IMR-90 (cell line): ENCODE results near the gene CNTN5. TPM values are rescaled to one million over a fixed set of nuclear protein-coding genes. Genes with fewer than 3 reads are reported as not detected.

ENCODE experiments used
- ATAC-seq: fragments of 200-7000 bp; cut with Tn5 transposase; 2 replicates; pipeline ENCODE4 v1.9.1; 2020; ENCODE audit warnings: low read depth, mild to moderate bottlenecking, moderate library complexity
- BruUV-seq: library from RNA; stranded (reverse); fragments of 400-500 nt; replicated peaks from 2 replicates; lab custom pipeline; 2021; lab: Mats Ljungman, UMichigan
- CTCF ChIA-PET: fragments of 300-600 bp; formaldehyde crosslinking; extraction: SDS; loops from one replicate; lab custom pipeline; 2021; ENCODE audit warnings: antibody characterized with exemption; lab: Yijun Ruan, JAX
- POLR2A ChIA-PET: fragments of 300-600 bp; sonication (Branson Sonifier 250); formaldehyde crosslinking; loops from one replicate; lab custom pipeline; 2022; ENCODE audit warnings: antibody characterized with exemption; ENCODE audit not compliant: unreplicated experiment; lab: Charles Lee
- DNase-seq: peaks from one replicate; pipeline ENCODE4 v3.0.0; 2013
- H2AFZ ChIP-seq: replicated peaks from 2 replicates; pipeline ENCODE3; 2013; ENCODE audit warnings: low read length, mild to moderate bottlenecking; ENCODE audit not compliant: poor library complexity
- H2AK5ac ChIP-seq: 2 replicates; pipeline ENCODE4 v1.6.1; 2013; ENCODE audit warnings: low read depth, low read length, inconsistent platforms
- H2AK9ac ChIP-seq: replicated peaks from 2 replicates; pipeline ENCODE3; 2013; ENCODE audit warnings: mild to moderate bottlenecking, low read depth, low read length, moderate library complexity; ENCODE audit not compliant: poor library complexity
- H2BK120ac ChIP-seq: 2 replicates; pipeline ENCODE4 v1.6.1; 2013; ENCODE audit warnings: low read depth, low read length, inconsistent platforms
- H2BK15ac ChIP-seq: 3 replicates; pipeline ENCODE4 v1.6.1; 2013; ENCODE audit warnings: low read depth, low read length, inconsistent platforms
- H2BK20ac ChIP-seq: 2 replicates; pipeline ENCODE4 v1.6.1; 2013; ENCODE audit warnings: low read depth, mild to moderate bottlenecking, inconsistent platforms, low read length, moderate library complexity
- H2BK5ac ChIP-seq: 2 replicates; pipeline ENCODE4 v1.6.1; 2013; ENCODE audit warnings: mild to moderate bottlenecking, low read depth, low read length, inconsistent platforms; ENCODE audit not compliant: poor library complexity, severe bottlenecking
- H3K14ac ChIP-seq: replicated peaks from 2 replicates; pipeline ENCODE4 v1.6.1; 2013; ENCODE audit warnings: low read depth, low read length, inconsistent platforms
- H3K18ac ChIP-seq: 2 replicates; pipeline ENCODE4 v1.6.1; 2013; ENCODE audit warnings: low read depth, low read length, control low read depth
- H3K23ac ChIP-seq: 2 replicates; pipeline ENCODE4 v1.6.1; 2013; ENCODE audit warnings: low read depth, low read length, inconsistent platforms
- H3K27ac ChIP-seq: 2 replicates; pipeline ENCODE4 v1.5.1; 2013; ENCODE audit warnings: mild to moderate bottlenecking, control low read depth, low read length; ENCODE audit not compliant: insufficient read depth
- H3K27me3 ChIP-seq: 2 replicates; pipeline ENCODE4 v1.6.1; 2013; ENCODE audit warnings: low read length; ENCODE audit not compliant: control insufficient read depth, insufficient read depth
- H3K36me3 ChIP-seq: 2 replicates; pipeline ENCODE4 v1.6.1; 2013; ENCODE audit warnings: low read length, mixed read lengths; ENCODE audit not compliant: control insufficient read depth, insufficient read depth
- H3K4ac ChIP-seq: 2 replicates; pipeline ENCODE4 v1.6.1; 2013; ENCODE audit warnings: low read depth, low read length, inconsistent platforms
- H3K4me1 ChIP-seq: 2 replicates; pipeline ENCODE4 v1.6.1; 2013; ENCODE audit warnings: low read length, mixed read lengths; ENCODE audit not compliant: control insufficient read depth, insufficient read depth
- H3K4me2 ChIP-seq: 2 replicates; pipeline ENCODE4 v1.6.1; 2013; ENCODE audit warnings: low read depth, mild to moderate bottlenecking, control low read depth, low read length, moderate library complexity
- H3K4me3 ChIP-seq: 2 replicates; pipeline ENCODE4 v1.5.1; 2013; ENCODE audit warnings: low read depth, mild to moderate bottlenecking, control low read depth, low read length, moderate library complexity; ENCODE audit not compliant: insufficient read depth
- H3K56ac ChIP-seq: 2 replicates; pipeline ENCODE4 v1.6.1; 2013; ENCODE audit warnings: low read length, inconsistent platforms; ENCODE audit not compliant: insufficient read depth; ENCODE audit errors: extremely low read depth
- H3K79me1 ChIP-seq, 2 experiments: 2 replicates each; pipeline ENCODE4 v1.6.1; 2013; ENCODE audit warnings: low read length in 2 of 2, inconsistent platforms in 1 of 2, low read depth in 1 of 2
- H3K9ac ChIP-seq: 2 replicates; pipeline ENCODE4 v1.6.1; 2013; ENCODE audit warnings: low read depth, low read length, control low read depth
- H3K9me1 ChIP-seq: 2 replicates; pipeline ENCODE4 v1.6.1; 2013; ENCODE audit warnings: low read length, inconsistent platforms; ENCODE audit not compliant: insufficient read depth
- H3K9me3 ChIP-seq: 2 replicates; pipeline ENCODE4 v1.6.1; 2013; ENCODE audit warnings: low read length; ENCODE audit not compliant: control insufficient read depth, insufficient read depth
- H4K20me1 ChIP-seq: 2 replicates; pipeline ENCODE4 v1.6.1; 2013; ENCODE audit warnings: low read length, inconsistent platforms; ENCODE audit not compliant: insufficient read depth
- H4K5ac ChIP-seq: 2 replicates; pipeline ENCODE4 v1.6.1; 2013; ENCODE audit warnings: mild to moderate bottlenecking, low read depth, low read length, control low read depth
- H4K8ac ChIP-seq, 2 experiments: 2 replicates each; pipeline ENCODE4 v1.6.1; 2013; ENCODE audit warnings: low read depth in 2 of 2, low read length in 2 of 2, control low read depth in 1 of 2, inconsistent platforms in 1 of 2
- H4K91ac ChIP-seq: 2 replicates; pipeline ENCODE4 v1.6.1; 2013; ENCODE audit warnings: low read depth, low read length, inconsistent platforms; ENCODE audit not compliant: insufficient read depth
- CEBPB ChIP-seq: IDR thresholded peaks from 2 replicates; pipeline ENCODE4 v1.6.1; 2012; ENCODE audit warnings: low read depth, low read length, improper control_type of control experiment
- FOS ChIP-seq: fragments of 150-350 bp; IDR thresholded peaks from 2 replicates; pipeline ENCODE4 v1.6.1; 2016; ENCODE audit warnings: low read depth, low read length
- MAZ ChIP-seq: IDR thresholded peaks from 2 replicates; pipeline ENCODE4 v1.6.1; 2012; ENCODE audit warnings: low read depth, mild to moderate bottlenecking, low read length, improper control_type of control experiment, moderate library complexity, borderline replicate concordance
- NFE2L2 ChIP-seq: fragments of 150-350 bp; IDR thresholded peaks from 2 replicates; pipeline ENCODE4 v1.6.1; 2016; ENCODE audit warnings: low read depth, mild to moderate bottlenecking, low read length
- RAD21 ChIP-seq: IDR thresholded peaks from 2 replicates; pipeline ENCODE4 v1.6.1; 2012; ENCODE audit warnings: low read length, improper control_type of control experiment
- RCOR1 ChIP-seq: IDR thresholded peaks from 2 replicates; pipeline ENCODE4 v1.6.1; 2012; ENCODE audit warnings: mild to moderate bottlenecking, low read length, improper control_type of control experiment; ENCODE audit not compliant: insufficient replicate concordance
- RFX5 ChIP-seq: IDR thresholded peaks from 2 replicates; pipeline ENCODE4 v1.8.0; 2012; ENCODE audit warnings: low read depth, mild to moderate bottlenecking, low read length, moderate library complexity
- WGBS, 2 experiments: methylation state at CpG; one replicate each; pipeline versions ENCODE4 v1.1.5 to v1.1.7; 2013; ENCODE audit warnings: missing lambda C conversion rate in 2 of 2; ENCODE audit not compliant: insufficient read length in 1 of 2; ENCODE audit errors: extremely low coverage in 2 of 2; 5-methylcytosine and 5-hydroxymethylcytosine counted together
- dilution Hi-C: fragments of 300-500 bp; cut with HindIII; formaldehyde crosslinking; loops from one replicate; pipeline ENCODE4 v1.14.3; 2018; ENCODE audit warnings: low sequenced_read_pairs; ENCODE audit not compliant: unreplicated experiment
- in situ Hi-C: fragments of 300-500 bp; cut with MboI; formaldehyde crosslinking; loops from 3 replicates; pipeline ENCODE4 v1.14.3; 2019; ENCODE audit warnings: low sequenced_read_pairs, inconsistent platforms, mixed read lengths
- intact Hi-C: fragments of 100-400 bp; cut with micrococcal nuclease; formaldehyde crosslinking; loops from 2 replicates; pipeline ENCODE4 v1.10.0; 2022
- polyA plus RNA-seq, 3 experiments: library from polyadenylated mRNA; depleted of rRNA; stranded (reverse); fragments of >200 nt; gene quantifications; 2 replicates each; pipeline ENCODE4 v1.2.3, GENCODE V29; 2012; ENCODE audit warnings: low replicate concordance in 1 of 3
- total RNA-seq: library from RNA; depleted of rRNA; stranded (reverse); fragments of >200 nt; gene quantifications from 2 replicates; pipeline ENCODE4 v1.2.3, GENCODE V29; 2012

CNTN5 gene
- total and polyA plus RNA-seq, 2 of the 4 experiments (the other 2 are of a cell fraction): not detected

GRCh38 chr11:100296051-100296679 is 1275.4 kb downstream of the CNTN5 start:
- POLR2A ChIA-PET: no interaction called here

More at GRCh38 chr11:100296051-100296679, 1275.4 kb downstream of the CNTN5 start:
- BruUV-seq: no TSS peak
- Histone ChIP-seq H3K36me3 (no peaks in the 10 kb centered on the region), H2AK5ac (no peak overlapping the region), H3K4ac (no peak overlapping the region), H2AK9ac (no peak overlapping the region), H4K8ac (no peak overlapping the region), H3K27ac (no peak overlapping the region), H3K27me3 (no peaks in the 10 kb centered on the region), H3K9ac (no peak overlapping the region), H3K18ac (no peak overlapping the region), H3K56ac (no peak overlapping the region), H3K4me1 (no peaks in the 10 kb centered on the region), H2BK120ac (no peak overlapping the region), H2AFZ (no peak overlapping the region), H4K91ac (no peak overlapping the region), H4K5ac (no peak overlapping the region), H3K4me2 (no peak overlapping the region), H3K79me1 (no peaks in the 10 kb centered on the region), H3K23ac (no peak overlapping the region), H2BK20ac (no peak overlapping the region), H4K20me1 (no peaks in the 10 kb centered on the region), H3K4me3 (no peak overlapping the region), H3K9me3 (no peaks in the 10 kb centered on the region), H2BK15ac (no peak overlapping the region), H2BK5ac (no peak overlapping the region), H3K14ac (no peak overlapping the region), H3K9me1 (no peaks in the 10 kb centered on the region)
- TF ChIP-seq MAZ (no peak), FOS (no peak), CEBPB (no peak), RAD21 (no peak), NFE2L2 (no peak), RFX5 (no peak), RCOR1 (no peak)
- ATAC-seq: no peak
- in situ Hi-C loops: no loop called here
- CTCF ChIA-PET: no interaction called here
- dilution Hi-C loops: no loop called here
- DNase-seq: no peak
- WGBS, 2 experiments: no CpG with 5 or more reads among the region's 5 CpGs
- intact Hi-C loops: no loop called here
